Renal cortex interstitium (tissue), 11 donors: ENCODE data around the gene HMCES. TPM values are rescaled to one million over a fixed set of nuclear protein-coding genes. Genes with fewer than 3 reads are reported as not detected.

ENCODE experiments used
- DNase-seq, 11 donors: peaks; one replicate each; pipeline ENCODE4 v3.0.0-alpha.2; 2013; ENCODE audit warnings: low read depth in 9 of 11, low spot score in 4 of 11; ENCODE audit errors: extremely low read depth in 1 of 11
- polyA plus RNA-seq, 3 donors: library from polyadenylated mRNA; unstranded; fragments of 120-200 nt; gene quantifications; one replicate each; pipeline ENCODE4 v1.2.1, GENCODE V29; 2013; ENCODE audit not compliant: insufficient read length in 3 of 3

Gene HMCES
- polyA plus RNA-seq, 3 donors: 47.0 to 56.5 (median 55.9) TPM

- DNase-seq: no peak
These were observed 35.2 kb downstream of the HMCES start for GRCh38 chr3:129313665-129314385.

- DNase-seq: peak; percentile 62 to 91 (median 88)
These were observed 35.9 kb downstream of the HMCES start for GRCh38 chr3:129314386-129315222.

- no peak for DNase-seq
These were observed 36.7 kb downstream of the HMCES start for GRCh38 chr3:129315223-129315997.

GRCh38 chr3:129315998-129316247, 37.3 kb downstream of the HMCES start:
- DNase-seq: no peak

GRCh38 chr3:129316248-129317013, 37.8 kb downstream of the HMCES start:
- peak in 10 of 11 donors; percentile 41 to 89 (median 84) for DNase-seq

- DNase-seq: no peak
These were observed 38.5 kb downstream of the HMCES start for GRCh38 chr3:129317014-129317771.

- DNase-seq: no peak
These were observed 39.2 kb downstream of the HMCES start for GRCh38 chr3:129317848-129318247.

GRCh38 chr3:129318921-129319320, 40.3 kb downstream of the HMCES start:
- no peak for DNase-seq

GRCh38 chr3:129320261-129320660, 41.6 kb downstream of the HMCES start:
- no peak for DNase-seq

GRCh38 chr3:129320825-129321487, 42.3 kb downstream of the HMCES start:
- DNase-seq: no peak

- DNase-seq: no peak
These were observed 43.2 kb downstream of the HMCES start for GRCh38 chr3:129321887-129322286.

- DNase-seq: no peak
These were observed 45.1 kb downstream of the HMCES start for GRCh38 chr3:129323651-129324294.

- DNase-seq: no peak
These were observed 46.2 kb downstream of the HMCES start for GRCh38 chr3:129324855-129325254.

- no peak for DNase-seq
These were observed 46.7 kb downstream of the HMCES start for GRCh38 chr3:129325383-129325782.

GRCh38 chr3:129326138-129326537, 47.5 kb downstream of the HMCES start:
- no peak for DNase-seq

GRCh38 chr3:129326595-129326994, 47.9 kb downstream of the HMCES start:
- DNase-seq: no peak

- no peak for DNase-seq
These were observed 48.8 kb downstream of the HMCES start for GRCh38 chr3:129327510-129327909.

- DNase-seq: no peak
These were observed 51.2 kb downstream of the HMCES start for GRCh38 chr3:129329858-129330257.
